Mesodermal cell (in vitro differentiated cells): ENCODE results near the gene FAM50A.
A peak's percentile ranks its signal among the peaks of the same experiment; 100 is the strongest.

Experiments
- H3K27ac ChIP-seq: 2 replicates; pipeline ENCODE4 v1.7.0; 2013; ENCODE audit warnings: mild to moderate bottlenecking, low read depth, low read length, moderate library complexity; ENCODE audit not compliant: severe bottlenecking
- H3K36me3 ChIP-seq: 2 replicates; pipeline ENCODE4 v1.7.1; 2013; ENCODE audit warnings: mild to moderate bottlenecking, low read length, moderate library complexity; ENCODE audit not compliant: control insufficient read depth, insufficient read depth
- H3K4me1 ChIP-seq: one replicate; pipeline ENCODE4 v1.7.1; 2013; ENCODE audit warnings: mild to moderate bottlenecking, low read length; ENCODE audit not compliant: insufficient read depth, control insufficient read depth, poor library complexity, severe bottlenecking
- H3K4me3 ChIP-seq: 2 replicates; pipeline ENCODE4 v1.7.0; 2013; ENCODE audit warnings: low read length, control low read depth, mild to moderate bottlenecking; ENCODE audit not compliant: insufficient read depth, poor library complexity, severe bottlenecking; ENCODE audit errors: extremely low read depth
- H3K9me3 ChIP-seq: 2 replicates; pipeline ENCODE4 v1.7.1; 2013; ENCODE audit warnings: mild to moderate bottlenecking, low read length, moderate library complexity; ENCODE audit not compliant: control insufficient read depth
- WGBS, 2 experiments: methylation state at CpG; one replicate each; pipeline ENCODE4 v1.1.5; 2013; ENCODE audit warnings: missing lambda C conversion rate in 2 of 2; ENCODE audit not compliant: insufficient coverage in 2 of 2; 5-methylcytosine and 5-hydroxymethylcytosine counted together

Gene FAM50A

DNA sequence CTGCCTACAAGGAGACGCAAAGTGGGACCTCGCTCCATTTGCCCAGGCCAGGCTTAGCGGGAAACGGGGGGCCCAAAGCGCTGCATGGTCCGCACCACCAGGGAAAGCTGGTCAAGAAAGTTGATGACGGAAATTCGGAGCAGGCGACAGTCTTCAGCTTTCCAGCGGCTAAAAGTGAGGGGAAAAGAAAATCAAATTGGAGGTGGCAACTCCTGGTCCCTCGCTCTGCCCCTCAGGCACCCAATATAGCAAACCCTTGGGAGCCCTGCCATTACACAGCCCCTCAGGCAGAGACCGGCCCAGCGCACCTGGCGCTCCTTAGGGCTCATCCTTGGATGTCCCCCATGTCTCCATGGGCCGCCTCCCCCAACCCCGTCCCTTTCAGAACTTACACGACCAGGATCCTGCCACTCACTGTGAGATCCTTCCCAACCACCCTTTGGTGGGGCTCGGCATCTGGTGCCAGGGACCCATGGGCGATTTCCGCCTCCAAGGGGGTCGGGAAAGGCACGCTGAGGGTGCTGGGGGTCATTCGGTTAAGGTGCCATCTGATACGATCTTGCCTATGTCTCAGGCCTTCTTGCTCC is 34.0 kb downstream of the FAM50A start:
- Histone ChIP-seq H3K4me3 (peak overlapping the region; percentile 44), H3K27ac (peak overlapping the region; percentile 10), H3K9me3 (no peaks in the 10 kb centered on the region), H3K4me1 (no peaks in the 10 kb centered on the region), H3K36me3 (no peaks in the 10 kb centered on the region)
- WGBS, 2 experiments: 70 to 88% methylated on average over 10 of the region's 24 CpGs

DNA sequence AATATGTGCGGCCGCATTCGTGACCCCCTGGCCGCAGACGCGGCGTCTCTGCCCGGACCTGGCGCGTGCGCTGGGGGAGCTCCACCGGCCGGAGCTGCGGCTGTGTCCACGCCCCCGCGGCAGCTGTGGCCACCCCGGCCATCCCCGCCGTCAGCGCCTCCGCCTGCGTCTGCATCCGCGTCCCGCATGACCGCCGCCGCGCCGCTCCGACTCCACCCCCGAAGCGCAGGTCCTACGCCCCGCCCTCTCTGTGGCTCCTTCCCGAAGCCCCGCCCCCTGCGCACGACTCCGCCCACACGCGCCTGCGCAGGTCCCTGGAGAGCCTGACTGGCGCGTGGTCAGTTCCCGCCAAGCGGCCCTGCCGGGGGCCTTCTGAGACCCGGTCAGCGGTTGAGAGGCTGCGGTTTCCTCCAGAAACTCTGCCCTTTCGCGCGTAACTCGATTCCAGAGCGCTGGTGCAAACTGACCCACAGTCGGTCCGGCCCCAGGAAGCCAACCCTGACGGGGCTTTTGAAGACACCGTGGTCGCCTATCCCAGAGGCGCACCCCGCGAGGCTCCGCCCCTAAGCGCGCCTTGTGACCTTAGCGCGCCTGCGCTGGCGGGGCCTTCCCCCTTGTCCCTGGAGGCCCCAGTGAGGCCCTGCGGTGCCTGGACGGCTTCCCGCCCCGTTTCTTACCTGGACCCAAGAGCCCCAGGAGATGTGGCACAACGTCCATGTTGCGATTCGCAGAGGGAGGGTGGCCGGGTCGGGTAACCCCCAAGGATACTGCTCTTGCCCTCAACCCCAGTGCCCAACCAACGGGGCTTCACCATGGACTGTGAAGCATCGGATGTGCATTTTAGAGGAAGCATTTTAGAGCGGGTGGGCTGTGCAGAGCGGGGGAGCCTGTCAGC is 35.0 kb downstream of the FAM50A start, which contains the start of gene LAGE3:
TSS of gene LAGE3 (minus strand) at position 554 of the 895 bp plus-strand sequence. CDS start at position 188, 366 bp downstream.
- peak within 1 kb of the TSS; percentile 44 for H3K4me3 ChIP-seq
- H3K9me3 ChIP-seq: no peaks in the 10 kb centered on the region
- WGBS, 2 experiments: 9 to 12% methylated on average over 25 to 58 of the region's 85 CpGs
- H3K36me3 ChIP-seq: peaks cover 3% of the 10 kb centered on the region
- no peaks in the 10 kb centered on the region for H3K4me1 ChIP-seq
- peak within 1 kb of the TSS; percentile 10 for H3K27ac ChIP-seq

DNA sequence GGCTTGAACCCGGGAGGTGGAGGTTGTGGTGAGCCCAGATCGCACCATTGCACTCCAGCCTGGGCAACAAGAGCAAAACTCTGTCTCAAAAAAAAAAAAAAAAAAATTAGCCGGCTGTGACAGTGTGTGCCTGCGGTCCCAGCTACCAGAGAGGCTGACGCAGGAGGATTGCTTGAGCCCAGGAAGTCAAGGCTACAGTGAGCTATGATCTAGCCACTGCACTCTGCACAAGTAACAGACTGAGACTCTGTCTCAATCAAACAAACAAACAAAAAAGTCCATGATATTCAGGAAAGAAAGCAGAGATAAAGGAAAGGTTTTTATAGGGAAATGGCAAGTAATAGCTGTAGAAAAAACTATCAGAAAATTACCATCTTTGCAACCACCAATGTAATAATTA is 37.3 kb downstream of the FAM50A start:
- H3K27ac ChIP-seq: no peak overlapping the region
- H3K4me3 ChIP-seq: no peak overlapping the region
- peaks cover 19% of the 10 kb centered on the region for H3K36me3 ChIP-seq
- no peaks in the 10 kb centered on the region for H3K9me3 ChIP-seq
- no peaks in the 10 kb centered on the region for H3K4me1 ChIP-seq
- no CpG with 5 or more reads among the region's 5 CpGs for WGBS, 2 experiments

GRCh38 chrX:154481911-154482601 is 38.1 kb downstream of the FAM50A start:
- no peak overlapping the region for H3K27ac ChIP-seq
- H3K9me3 ChIP-seq: no peaks in the 10 kb centered on the region
- no peaks in the 10 kb centered on the region for H3K4me1 ChIP-seq
- H3K36me3 ChIP-seq: peaks cover 19% of the 10 kb centered on the region
- 89 to 93% methylated on average over 5 to 8 of the region's 14 CpGs for WGBS, 2 experiments
- no peak overlapping the region for H3K4me3 ChIP-seq

DNA sequence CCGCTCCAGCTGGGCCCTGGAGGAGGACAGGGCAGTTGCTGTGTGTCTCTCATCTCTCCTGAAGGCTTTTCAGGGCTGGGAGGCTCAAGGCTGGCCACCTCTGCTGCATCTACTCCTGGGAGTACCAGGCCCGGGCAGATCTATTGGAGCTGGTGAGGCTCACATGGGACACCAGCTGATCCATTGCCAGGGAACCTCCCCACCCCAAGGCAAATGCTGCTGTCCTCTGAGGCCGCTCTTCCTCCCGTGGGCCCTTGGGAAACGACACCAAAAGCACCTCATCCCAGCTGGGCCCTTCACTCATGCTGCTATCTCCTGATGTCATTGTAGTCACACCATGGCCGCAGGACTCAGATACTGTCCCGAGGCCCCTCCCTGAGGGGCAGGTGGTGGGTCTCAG is 38.8 kb downstream of the FAM50A start:
- Histone ChIP-seq H3K36me3 (peaks cover 25% of the 10 kb centered on the region), H3K4me1 (no peaks in the 10 kb centered on the region), H3K4me3 (no peak overlapping the region), H3K9me3 (no peaks in the 10 kb centered on the region), H3K27ac (no peak overlapping the region)
- WGBS, 2 experiments: 87 to 100% methylated on average over 4 of the region's 7 CpGs

GRCh38 chrX:154483325-154483724 is 39.4 kb downstream of the FAM50A start:
- no peak overlapping the region for H3K4me3 ChIP-seq
- H3K36me3 ChIP-seq: peaks cover 30% of the 10 kb centered on the region
- no peaks in the 10 kb centered on the region for H3K9me3 ChIP-seq
- no peaks in the 10 kb centered on the region for H3K4me1 ChIP-seq
- WGBS, 2 experiments: 83% methylated on average over 1 of the region's 7 CpGs
- H3K27ac ChIP-seq: no peak overlapping the region

DNA sequence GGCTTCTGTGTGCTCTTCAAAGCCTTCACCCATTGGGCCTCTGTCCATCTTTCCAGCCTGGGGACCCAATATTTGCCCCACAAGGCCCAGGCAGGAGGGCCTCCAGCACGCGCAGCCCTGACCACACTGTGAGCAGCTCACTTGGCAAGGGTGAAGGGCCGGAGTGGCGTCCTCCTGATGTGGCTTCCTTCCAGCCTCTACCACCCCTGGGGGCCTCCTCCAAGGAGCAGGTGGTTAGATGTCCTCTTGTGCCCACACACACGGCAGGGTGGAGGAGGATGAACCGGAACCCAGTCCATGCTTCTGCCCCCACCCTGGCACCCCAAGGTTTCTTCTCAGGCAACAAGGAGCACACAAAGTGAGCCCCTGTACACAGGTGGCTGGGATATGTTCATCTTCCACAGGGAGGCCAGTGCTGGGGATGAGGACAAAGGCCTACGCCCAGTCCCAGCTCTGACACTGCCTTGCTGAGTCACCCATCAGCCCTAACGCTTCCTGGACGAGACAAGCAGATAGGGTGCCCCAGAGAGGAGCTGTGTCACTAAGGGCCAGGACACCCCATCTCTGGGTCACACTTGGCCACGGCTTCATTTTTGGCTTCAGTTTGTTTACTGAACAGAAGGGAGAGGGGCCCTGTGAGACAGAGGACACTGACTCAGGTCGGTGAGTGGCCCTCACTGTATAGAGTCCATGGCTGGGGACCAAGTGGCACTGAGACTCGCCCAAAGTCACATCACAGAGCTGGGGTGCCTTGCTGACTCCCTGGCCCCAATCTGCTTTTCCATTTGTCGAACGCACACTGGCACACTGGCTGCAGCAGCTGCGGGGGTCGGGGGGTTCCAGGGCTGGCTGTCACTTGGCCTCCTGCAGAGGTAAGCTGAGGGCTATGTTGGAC is 40.6 kb downstream of the FAM50A start:
- Histone ChIP-seq H3K27ac (no peak overlapping the region), H3K4me3 (no peak overlapping the region), H3K36me3 (peaks cover 31% of the 10 kb centered on the region), H3K4me1 (no peaks in the 10 kb centered on the region), H3K9me3 (no peaks in the 10 kb centered on the region)
- 87 to 91% methylated on average over 5 to 9 of the region's 16 CpGs for WGBS, 2 experiments

- no peaks in the 10 kb centered on the region for H3K9me3 ChIP-seq
Measured at GRCh38 chrX:154485150-154486051, 41.5 kb downstream of the FAM50A start.

GRCh38 chrX:154486052-154486395 is 42.1 kb downstream of the FAM50A start:
- Histone ChIP-seq H3K4me1 (no peaks in the 10 kb centered on the region), H3K4me3 (peak overlapping the region; percentile 46), H3K36me3 (peaks cover 31% of the 10 kb centered on the region), H3K9me3 (no peaks in the 10 kb centered on the region), H3K27ac (no peak overlapping the region)
- WGBS, 2 experiments: 0 to 2% methylated on average over 6 to 8 of the region's 35 CpGs

More at GRCh38 chrX:154485150-154486051, 41.5 kb downstream of the FAM50A start:
- 64 to 79% methylated on average over 11 to 15 of the region's 35 CpGs for WGBS, 2 experiments
- Histone ChIP-seq H3K27ac (no peak overlapping the region), H3K4me3 (peak overlapping the region; percentile 46), H3K4me1 (no peaks in the 10 kb centered on the region), H3K36me3 (peaks cover 31% of the 10 kb centered on the region)
